Measurements from ENCODE around the gene NDRG4.
A peak's percentile ranks its signal among the peaks of the same experiment; 100 is the strongest.
"Not testable (repeated sequence)": the region's sequence is repeated elsewhere in the genome, so short reads cannot be mapped to it uniquely, and the experiment has no call there.

The NDRG4 gene

DNA sequence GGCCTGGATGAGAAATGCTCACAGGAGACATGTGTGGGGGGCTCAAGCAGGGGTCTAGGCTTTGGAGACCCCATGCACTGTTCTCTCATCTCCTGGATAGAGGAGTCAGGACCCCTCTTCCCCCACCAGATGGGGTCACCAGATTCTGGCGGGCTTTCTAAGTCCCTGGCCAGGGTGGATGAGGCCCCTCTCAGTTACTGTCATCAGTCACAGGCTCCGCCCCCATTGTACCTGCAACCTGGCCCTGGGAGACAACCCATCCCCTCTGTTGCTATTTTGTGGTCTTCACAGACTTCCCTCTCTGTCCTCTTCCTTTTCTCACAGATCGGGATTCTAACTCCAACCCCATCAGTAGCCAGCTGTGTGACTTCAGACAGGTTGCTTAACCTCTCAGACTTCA lies 33.5 kb upstream of the NDRG4 start:
- no peak for DNase-seq

DNA sequence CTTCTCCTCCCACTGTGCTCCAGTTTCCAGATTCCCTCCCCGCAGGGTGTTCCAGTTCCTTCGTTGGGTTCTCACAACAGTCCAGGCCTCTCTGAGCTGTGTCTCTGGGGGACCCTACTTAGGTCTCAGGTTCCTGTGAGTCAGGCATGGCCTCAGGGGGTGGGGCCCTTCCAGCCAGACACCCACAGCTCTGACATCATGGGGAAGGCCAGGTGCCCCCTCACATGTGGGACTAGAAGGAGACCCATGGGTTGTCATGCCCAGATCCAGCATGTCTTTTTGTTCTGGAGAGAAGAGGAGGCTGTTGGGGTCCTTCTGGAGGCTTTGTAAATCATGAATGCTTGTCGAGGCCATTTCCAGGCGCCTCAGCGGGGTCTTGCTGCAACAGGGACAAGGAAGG lies 32.0 kb upstream of the NDRG4 start:
- DNase-seq = no peak

- peak; percentile 32 to 57 for DNase-seq
Measured at GRCh38 chr16:58471209-58471975, 28.6 kb upstream of the NDRG4 start.

DNA sequence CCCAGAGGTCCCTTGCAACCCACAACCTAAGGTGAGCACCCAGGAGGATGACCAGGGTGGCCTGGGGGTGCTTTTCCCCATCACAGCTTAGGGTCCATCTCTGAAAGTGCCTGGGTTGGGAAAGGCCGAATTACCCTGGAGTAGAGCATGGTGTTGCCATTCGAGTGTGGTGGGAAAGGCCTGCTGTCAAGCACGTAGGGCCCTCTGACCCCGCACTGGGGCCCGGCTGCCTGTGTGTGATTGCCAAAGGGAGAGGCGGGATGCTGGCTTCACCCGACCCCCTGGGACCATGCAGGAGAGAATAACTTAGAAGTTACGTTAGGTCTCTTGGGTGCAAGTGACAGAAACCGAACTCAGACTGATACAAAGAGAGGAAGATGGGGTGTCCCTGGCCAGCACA lies 27.7 kb upstream of the NDRG4 start:
- no peak for DNase-seq

DNA sequence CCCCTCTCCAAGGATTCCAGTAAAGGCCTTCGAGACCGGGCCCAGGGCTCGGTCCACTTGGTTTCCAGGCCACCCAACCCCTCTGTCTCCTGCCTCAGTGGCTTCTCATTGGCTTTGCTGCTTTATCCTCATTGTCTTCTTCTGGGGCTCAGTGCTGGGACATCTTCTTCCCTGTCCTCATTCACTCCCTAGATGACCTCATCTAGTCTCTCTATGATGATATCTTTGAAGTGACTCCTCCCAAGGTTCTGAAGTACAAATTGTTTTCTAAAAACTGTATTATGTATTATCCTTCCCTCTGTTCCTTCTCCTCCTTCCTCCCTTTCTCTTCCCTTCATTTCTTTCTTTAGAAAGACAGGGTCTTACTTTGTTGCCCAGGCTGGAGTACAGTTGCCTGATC lies 27.1 kb upstream of the NDRG4 start:
- DNase-seq = no peak

DNA sequence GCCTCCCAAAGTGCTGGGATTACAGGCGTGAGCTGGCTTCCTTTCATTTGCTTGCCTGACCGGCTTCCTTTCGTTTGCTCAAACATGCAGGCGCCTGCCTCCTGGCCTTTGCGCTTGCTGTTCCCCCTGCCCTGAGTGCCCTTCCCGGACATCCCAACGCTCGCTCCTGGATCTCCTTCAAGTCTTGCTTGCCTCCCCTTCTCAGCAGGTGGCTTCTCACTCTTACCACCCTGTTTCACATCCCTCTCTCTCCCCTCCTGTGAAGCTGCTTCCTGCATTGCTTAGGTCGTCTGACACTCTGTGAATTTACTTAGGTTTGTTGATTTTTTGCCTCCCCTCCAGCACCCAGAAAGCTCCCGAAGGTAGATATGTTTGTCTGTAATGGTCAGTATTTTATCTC lies 25.6 kb upstream of the NDRG4 start:
- no peak for DNase-seq

- no peak for DNase-seq
Measured at GRCh38 chr16:58475091-58475619, 24.8 kb upstream of the NDRG4 start.

GRCh38 chr16:58476791-58477190 lies 23.2 kb upstream of the NDRG4 start:
- no peak for DNase-seq

DNA sequence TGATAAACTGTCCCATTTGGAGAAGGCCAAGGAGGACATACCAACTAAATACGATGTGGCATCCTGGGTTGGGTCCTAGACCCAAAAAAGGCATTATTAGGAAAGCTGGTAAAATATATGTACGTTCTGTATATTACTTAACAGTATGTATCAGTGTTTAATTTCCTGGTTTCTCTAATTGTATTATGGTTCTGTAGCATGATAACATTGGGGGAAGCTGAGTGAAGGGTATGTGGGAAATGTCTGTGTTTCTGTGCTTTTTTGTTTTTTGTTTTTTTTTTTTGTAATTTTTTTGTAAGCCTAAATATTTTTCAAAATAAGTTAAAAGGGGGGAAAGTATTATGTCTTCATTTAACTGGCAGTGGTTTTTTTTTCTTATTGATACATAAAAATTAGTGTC lies 21.5 kb upstream of the NDRG4 start:
- no peak for DNase-seq

DNA sequence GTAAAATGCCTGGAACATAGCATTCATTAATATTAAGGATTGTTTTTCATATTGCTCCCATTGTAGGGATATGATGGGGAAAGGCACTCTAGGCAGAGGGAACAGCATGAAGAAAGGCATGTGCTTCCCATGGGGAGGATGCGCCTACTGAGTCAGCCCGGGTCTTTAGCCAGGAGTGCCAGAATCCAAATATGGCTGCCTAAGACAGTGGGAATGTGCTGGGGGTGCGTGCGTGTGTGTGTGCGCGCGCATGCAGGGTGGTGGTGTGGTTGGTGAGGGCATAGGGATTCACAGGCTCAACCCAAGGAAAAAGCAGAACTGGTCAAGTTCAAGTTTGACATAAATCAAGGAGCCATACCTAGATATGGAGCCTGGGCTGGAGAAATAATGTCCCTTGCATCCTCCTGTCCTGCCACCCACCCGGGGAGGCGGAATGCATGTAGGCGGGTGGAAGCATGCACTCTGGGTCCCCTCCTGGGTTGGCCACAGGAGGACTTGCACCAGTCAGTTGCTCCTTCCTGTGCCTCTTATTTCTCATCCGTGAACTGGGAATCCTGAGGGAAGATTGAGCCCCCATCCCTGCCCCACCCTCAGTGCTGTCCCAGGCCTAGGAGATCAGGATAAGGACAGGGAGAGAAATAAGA lies 18.6 kb upstream of the NDRG4 start:
- no peak for DNase-seq

DNA sequence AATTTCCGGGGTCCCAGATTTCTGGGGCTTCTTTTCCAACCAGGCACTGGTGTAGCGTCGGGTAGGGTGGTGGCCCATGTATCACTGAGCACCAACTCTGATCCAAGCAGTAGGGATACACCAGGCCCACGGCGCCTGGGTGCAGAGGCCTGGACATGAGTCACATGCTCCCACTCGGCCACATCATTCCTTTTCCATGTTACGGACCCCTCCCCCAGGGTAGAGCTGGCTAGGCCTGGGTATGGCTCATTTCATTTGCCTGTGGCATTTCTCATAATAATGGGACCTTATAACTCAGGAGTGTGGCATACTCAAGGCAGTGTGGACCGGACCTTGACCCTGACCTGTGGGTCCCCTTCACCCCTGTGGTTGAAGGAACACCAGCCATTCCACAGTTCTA lies 18.0 kb upstream of the NDRG4 start:
- no peak for DNase-seq

- no peak for DNase-seq
Measured at GRCh38 chr16:58485184-58485887, 14.6 kb upstream of the NDRG4 start.

- peak; percentile 87 to 93 for DNase-seq
Measured at GRCh38 chr16:58487566-58488351, 12.2 kb upstream of the NDRG4 start.

DNA sequence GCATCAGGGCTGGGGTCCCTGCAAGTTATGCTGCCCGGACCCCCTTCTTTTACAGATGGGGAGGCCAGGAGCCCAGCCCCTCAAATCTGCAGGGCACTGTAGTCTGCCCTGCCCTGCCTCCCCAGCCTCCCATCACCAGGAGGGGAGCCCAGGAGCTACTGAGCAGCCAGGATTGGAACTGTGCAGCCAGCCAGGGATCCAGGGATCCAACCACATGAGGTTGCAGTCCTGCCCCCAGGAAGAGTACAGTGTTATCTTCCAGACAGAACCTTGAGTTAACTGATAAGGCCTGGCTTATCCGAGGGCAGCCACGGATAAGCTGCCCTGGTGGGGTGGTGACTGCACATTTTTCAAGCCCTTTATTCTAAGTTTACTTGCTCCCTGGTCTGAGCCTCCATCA lies 11.4 kb upstream of the NDRG4 start:
- no peak for DNase-seq

DNA sequence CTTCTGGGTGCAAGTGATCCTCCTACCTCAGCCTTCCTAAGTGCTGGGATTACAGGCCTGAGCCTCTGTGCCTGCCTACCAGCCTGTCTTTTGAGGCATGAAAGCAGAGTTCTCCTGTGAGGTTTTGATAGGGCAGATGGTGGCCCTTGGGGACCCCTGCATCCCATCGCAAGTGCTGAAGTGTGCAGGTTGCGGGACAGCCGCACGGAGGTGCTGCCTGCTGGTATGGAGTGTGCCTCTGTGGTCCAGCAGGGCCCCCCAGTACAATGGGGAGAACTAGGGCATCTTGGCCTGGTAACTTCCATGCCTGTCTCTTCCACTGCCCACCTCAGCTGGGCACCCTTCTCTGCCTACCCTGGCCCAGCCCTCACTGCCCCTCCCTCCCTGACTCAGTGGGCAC lies 9.9 kb upstream of the NDRG4 start:
- no peak for DNase-seq

- DNase-seq = not testable (repeated sequence)
Measured at GRCh38 chr16:58490539-58490938, 9.4 kb upstream of the NDRG4 start.

- DNase-seq = peak; percentile 53 to 66
Measured at GRCh38 chr16:58492066-58492465, 7.9 kb upstream of the NDRG4 start.

- peak in 1 of 2 experiments; percentile 51 for DNase-seq
Measured at GRCh38 chr16:58492735-58493134, 7.2 kb upstream of the NDRG4 start.

DNA sequence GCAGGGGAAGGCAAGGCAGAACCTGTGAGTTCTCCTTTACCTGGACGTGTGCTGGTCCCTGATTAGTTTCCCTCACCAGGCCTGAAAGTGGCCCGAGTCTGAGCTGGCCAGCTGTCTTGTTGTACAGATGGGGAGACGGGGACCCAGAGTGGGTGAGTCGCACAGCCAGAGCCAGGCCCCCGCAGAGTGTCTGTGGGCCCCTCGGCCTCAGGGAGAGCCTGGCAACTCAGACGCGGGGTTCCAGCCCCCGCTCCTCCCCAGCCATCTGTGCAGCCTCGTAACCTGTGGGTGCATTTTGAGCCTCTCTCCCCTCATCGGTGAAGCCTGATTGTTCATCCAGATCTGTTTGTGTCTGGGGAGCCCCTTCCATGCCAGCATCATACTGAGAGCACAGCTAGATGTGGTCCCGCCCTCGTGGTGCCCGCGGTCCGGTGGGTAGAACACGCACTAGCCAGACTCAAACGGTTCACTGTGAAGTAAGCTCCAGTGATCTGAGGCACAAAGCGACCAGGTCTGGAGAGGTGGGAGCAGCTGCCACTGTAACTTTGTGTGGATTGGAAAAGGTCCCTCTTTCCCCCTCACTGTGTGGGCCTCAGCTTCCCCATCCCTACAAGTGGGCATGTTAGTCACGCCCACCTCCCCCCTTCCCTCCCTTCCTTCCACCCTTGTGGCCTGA lies 6.0 kb upstream of the NDRG4 start:
- DNase-seq = peak in 1 of 2 experiments; percentile 39

- DNase-seq = peak; percentile 96 to 97
Measured at GRCh38 chr16:58494981-58495520, 4.9 kb upstream of the NDRG4 start.

- no peak for DNase-seq
Measured at GRCh38 chr16:58495521-58496331, 4.2 kb upstream of the NDRG4 start.

All from NCI-H524 (cell line).